Karpas-422 (cell line): ENCODE measurements around the gene GAPDH. TPM values are rescaled to one million over a fixed set of nuclear protein-coding genes. Genes with fewer than 3 reads are reported as not detected.
A peak's percentile ranks its signal among the peaks of the same experiment; 100 is the strongest.
"Not testable (repeated sequence)": the region's sequence is repeated elsewhere in the genome, so short reads cannot be mapped to it uniquely, and the experiment has no call there.

Source experiments
- DNase-seq: peaks from one replicate; pipeline ENCODE4 v3.0.0-alpha.2; 2015
- H2AFZ ChIP-seq: fragments of 200-600 bp; sonication (generic); 2 replicates; pipeline ENCODE4 v1.6.1; 2014; ENCODE audit warnings: antibody characterized with exemption, low read length, mixed read lengths
- H3K27ac ChIP-seq: fragments of 200-600 bp; sonication (generic); 2 replicates; pipeline ENCODE4 v1.5.1; 2014; ENCODE audit warnings: mild to moderate bottlenecking, low read length, moderate library complexity
- H3K27me3 ChIP-seq: fragments of 200-600 bp; sonication (generic); 2 replicates; pipeline ENCODE4 v1.6.1; 2014; ENCODE audit warnings: low read length, mixed read lengths
- H3K36me3 ChIP-seq: fragments of 200-600 bp; sonication (generic); 2 replicates; pipeline ENCODE4 v1.6.1; 2014; ENCODE audit warnings: low read length, mixed read lengths; ENCODE audit not compliant: insufficient read depth
- H3K4me1 ChIP-seq: fragments of 200-600 bp; sonication (generic); 2 replicates; pipeline ENCODE4 v1.6.1; 2014; ENCODE audit warnings: mild to moderate bottlenecking, low read length, mixed read lengths
- H3K4me2 ChIP-seq: fragments of 200-600 bp; sonication (generic); 2 replicates; pipeline ENCODE4 v1.6.1; 2014; ENCODE audit warnings: low read length, low read depth, mild to moderate bottlenecking; ENCODE audit not compliant: poor library complexity, severe bottlenecking
- H3K4me3 ChIP-seq: fragments of 200-600 bp; sonication (generic); 2 replicates; pipeline ENCODE4 v1.5.1; 2014; ENCODE audit warnings: mild to moderate bottlenecking, antibody characterized with exemption, low read length, mixed read lengths
- H3K79me2 ChIP-seq: fragments of 200-600 bp; sonication (generic); 2 replicates; pipeline ENCODE4 v1.6.1; 2014; ENCODE audit warnings: mild to moderate bottlenecking, low read length, mixed read lengths
- H3K9ac ChIP-seq: fragments of 200-600 bp; sonication (generic); 2 replicates; pipeline ENCODE4 v1.6.0; 2014; ENCODE audit warnings: low read length
- H3K9me2 ChIP-seq: fragments of 200-600 bp; sonication (generic), shearing (Covaris generic); replicated peaks from 2 replicates; pipeline ENCODE4 v1.6.0; 2014; ENCODE audit warnings: mild to moderate bottlenecking, low read length, moderate library complexity; ENCODE audit not compliant: insufficient read depth
- H3K9me3 ChIP-seq: fragments of 300-700, 200-600 bp; sonication (generic); 2 replicates; pipeline ENCODE4 v1.6.1; 2014; ENCODE audit warnings: low read length, mixed read lengths
- H4K20me1 ChIP-seq: fragments of 200-600 bp; sonication (generic); 2 replicates; pipeline ENCODE4 v1.6.1; 2014; ENCODE audit warnings: mild to moderate bottlenecking, antibody characterized with exemption, low read length, low read depth; ENCODE audit not compliant: insufficient read depth
- total RNA-seq: library from RNA; depleted of rRNA; stranded (reverse); fragments of >200 nt; shearing (Covaris generic); gene quantifications from 2 replicates; pipeline ENCODE4 v1.2.3, GENCODE V29; 2014; ENCODE audit warnings: low replicate concordance

The GAPDH gene
- total RNA-seq, 1 experiment from 2014 or later: 13,828 TPM

GRCh38 chr12:6556496-6556817, 22.1 kb downstream of the GAPDH start:
- H3K79me2 ChIP-seq: peaks cover 43% of the 10 kb centered on the region
- not testable (repeated sequence) for H3K27ac ChIP-seq, H3K9ac ChIP-seq, H3K9me3 ChIP-seq, H3K4me3 ChIP-seq, H3K27me3 ChIP-seq, H3K9me2 ChIP-seq, DNase-seq, H2AFZ ChIP-seq
- peaks cover 30% of the 10 kb centered on the region for H3K4me1 ChIP-seq
- peak overlapping the region; percentile 95 for H3K4me2 ChIP-seq
- peaks cover 32% of the 10 kb centered on the region for H4K20me1 ChIP-seq
- H3K36me3 ChIP-seq: peaks cover 54% of the 10 kb centered on the region

DNA sequence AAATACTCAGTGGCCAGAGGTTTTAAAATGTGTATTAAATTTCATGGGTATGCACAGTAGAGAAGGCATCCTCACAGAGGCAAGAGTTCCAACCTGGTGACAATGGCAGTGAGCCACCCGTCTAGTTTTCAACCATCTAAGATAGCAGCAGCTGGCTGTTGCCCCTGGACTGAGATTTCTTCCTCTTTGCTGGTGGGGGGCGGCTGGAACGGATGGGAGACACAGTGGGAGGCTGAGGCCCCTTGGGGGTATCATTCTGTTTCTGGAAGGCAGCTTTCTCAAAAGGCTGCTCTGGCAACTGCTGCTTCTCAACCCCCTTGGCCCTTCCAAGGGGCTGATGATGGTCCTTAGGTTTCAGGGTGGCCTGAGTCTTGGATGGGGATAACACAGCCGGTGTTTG, 22.5 kb downstream of the GAPDH start:
- H3K27me3 ChIP-seq: no peaks in the 10 kb centered on the region
- H2AFZ ChIP-seq: no peak overlapping the region
- peaks cover 55% of the 10 kb centered on the region for H3K36me3 ChIP-seq
- H3K4me3 ChIP-seq: no peak overlapping the region
- no peaks in the 10 kb centered on the region for H3K9me2 ChIP-seq
- H3K4me1 ChIP-seq: peaks cover 30% of the 10 kb centered on the region
- H3K79me2 ChIP-seq: peaks cover 39% of the 10 kb centered on the region
- H3K9ac ChIP-seq: no peak overlapping the region
- H3K4me2 ChIP-seq: peak overlapping the region; percentile 95
- no peak overlapping the region; the same call in 1 of the 2 replicates for H3K27ac ChIP-seq
- no peaks in the 10 kb centered on the region for H3K9me3 ChIP-seq
- H4K20me1 ChIP-seq: peaks cover 34% of the 10 kb centered on the region
- DNase-seq: peak; percentile 49

- Histone ChIP-seq H3K4me1 (peaks cover 25% of the 10 kb centered on the region), H4K20me1 (peaks cover 40% of the 10 kb centered on the region), H3K79me2 (peaks cover 36% of the 10 kb centered on the region), H3K36me3 (peaks cover 58% of the 10 kb centered on the region)
- not testable (repeated sequence) for H3K4me3 ChIP-seq, H3K9ac ChIP-seq, H3K27ac ChIP-seq, H3K9me3 ChIP-seq, H3K27me3 ChIP-seq, H2AFZ ChIP-seq, H3K9me2 ChIP-seq, H3K4me2 ChIP-seq
- peak; percentile 89 for DNase-seq
Measured at GRCh38 chr12:6558014-6558760, 23.9 kb downstream of the GAPDH start.

DNA sequence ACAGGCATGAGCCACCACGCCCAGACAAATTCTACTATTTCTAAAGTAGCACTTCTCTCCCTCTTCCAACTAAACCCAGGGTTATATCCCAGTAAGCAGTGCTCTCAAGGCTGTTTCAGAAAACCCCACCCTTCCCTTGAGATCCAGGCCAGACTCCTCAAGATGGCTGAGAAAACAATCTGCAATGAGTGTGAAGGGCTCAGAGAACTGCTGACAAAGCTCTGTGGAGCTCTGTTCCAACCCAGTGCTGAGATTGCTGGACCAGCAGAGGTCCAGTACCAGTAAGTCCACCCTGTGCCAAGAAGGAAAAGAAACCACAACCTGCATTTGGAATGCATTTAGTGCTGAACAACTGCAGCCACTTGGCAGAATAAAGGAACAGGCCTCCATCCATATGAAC, 25.2 kb downstream of the GAPDH start:
- H3K9me3 ChIP-seq: no peaks in the 10 kb centered on the region
- no peak overlapping the region for H3K9ac ChIP-seq
- no peak overlapping the region for H3K4me2 ChIP-seq
- no peak overlapping the region for H3K27ac ChIP-seq
- DNase-seq: no peak
- no peak overlapping the region for H3K4me3 ChIP-seq
- H3K4me1 ChIP-seq: peaks cover 13% of the 10 kb centered on the region
- no peak overlapping the region for H2AFZ ChIP-seq
- peaks cover 29% of the 10 kb centered on the region for H3K79me2 ChIP-seq
- peaks cover 38% of the 10 kb centered on the region for H4K20me1 ChIP-seq
- no peaks in the 10 kb centered on the region for H3K9me2 ChIP-seq
- H3K36me3 ChIP-seq: peaks cover 63% of the 10 kb centered on the region
- H3K27me3 ChIP-seq: no peaks in the 10 kb centered on the region

- Histone ChIP-seq H3K27me3 (no peaks in the 10 kb centered on the region), H3K27ac (no peak overlapping the region), H3K4me2 (no peak overlapping the region), H2AFZ (no peak overlapping the region), H4K20me1 (peaks cover 29% of the 10 kb centered on the region), H3K9me3 (no peaks in the 10 kb centered on the region), H3K9ac (no peak overlapping the region), H3K4me3 (no peak overlapping the region), H3K79me2 (peaks cover 22% of the 10 kb centered on the region), H3K4me1 (peaks cover 8% of the 10 kb centered on the region), H3K36me3 (peaks cover 66% of the 10 kb centered on the region), H3K9me2 (no peaks in the 10 kb centered on the region)
- no peak for DNase-seq
Measured at GRCh38 chr12:6560501-6561205, 26.3 kb downstream of the GAPDH start.

DNA sequence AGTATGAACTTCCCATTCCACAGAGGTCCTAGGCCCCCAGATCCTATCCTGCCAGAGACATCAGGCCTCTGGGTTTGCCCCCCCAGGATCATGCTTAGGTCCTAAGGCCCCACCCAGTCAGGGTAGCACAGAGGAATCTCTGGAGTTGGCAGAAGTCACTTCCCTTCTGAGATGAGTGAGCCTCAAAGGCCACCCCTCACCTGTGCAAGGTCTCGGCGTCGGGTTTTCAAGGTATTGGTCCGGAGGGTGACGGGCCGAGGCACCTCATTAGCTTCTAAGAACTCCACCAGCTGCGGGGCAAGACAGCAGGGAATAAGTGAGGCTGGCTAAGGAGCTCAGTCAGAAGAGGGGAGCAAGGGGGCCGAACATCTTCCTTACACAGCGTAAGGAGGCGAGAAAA, 28.6 kb downstream of the GAPDH start:
- Histone ChIP-seq H3K9ac (no peak overlapping the region), H3K4me3 (no peak overlapping the region), H3K79me2 (peaks cover 42% of the 10 kb centered on the region), H2AFZ (no peak overlapping the region), H3K9me2 (no peaks in the 10 kb centered on the region), H3K9me3 (no peaks in the 10 kb centered on the region), H3K4me2 (no peak overlapping the region), H3K27ac (no peak overlapping the region), H3K36me3 (peaks cover 72% of the 10 kb centered on the region), H3K4me1 (peaks cover 13% of the 10 kb centered on the region), H3K27me3 (no peaks in the 10 kb centered on the region), H4K20me1 (peaks cover 37% of the 10 kb centered on the region)
- DNase-seq: no peak

DNA sequence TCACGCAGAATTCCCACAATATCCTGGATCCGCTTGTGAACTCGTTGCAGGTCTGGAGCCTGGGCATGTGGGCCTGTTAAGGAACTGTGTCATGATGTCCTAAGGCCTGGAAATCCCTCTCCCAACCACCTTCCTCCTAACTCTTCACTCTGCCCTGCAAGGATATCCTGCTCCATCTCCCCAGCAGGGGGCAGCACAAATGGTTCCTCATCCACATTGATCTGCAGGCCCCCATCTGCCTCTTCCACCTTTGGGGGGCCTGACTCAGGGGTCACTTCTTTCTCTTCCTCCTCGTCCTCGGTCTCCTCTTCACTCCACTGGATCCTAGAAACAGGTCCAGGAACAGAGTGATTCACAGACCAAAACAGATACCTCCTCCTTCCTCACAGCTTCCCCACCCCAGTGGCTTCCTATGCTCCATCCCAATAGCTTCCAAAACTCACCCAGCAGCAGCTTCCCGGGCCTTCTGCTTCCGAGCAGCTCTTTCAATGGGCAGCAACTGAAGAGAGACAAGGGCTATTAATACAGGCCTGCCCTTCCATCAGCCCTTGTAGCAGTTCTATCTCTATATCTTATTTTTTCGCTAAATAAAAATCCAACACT, 29.2 kb downstream of the GAPDH start:
- H3K79me2 ChIP-seq: peaks cover 45% of the 10 kb centered on the region
- H3K27me3 ChIP-seq: no peaks in the 10 kb centered on the region
- peaks cover 71% of the 10 kb centered on the region for H3K36me3 ChIP-seq
- H3K9ac ChIP-seq: no peak overlapping the region
- H2AFZ ChIP-seq: no peak overlapping the region
- H3K4me3 ChIP-seq: no peak overlapping the region
- H4K20me1 ChIP-seq: peaks cover 37% of the 10 kb centered on the region
- DNase-seq: peak; percentile 82
- no peaks in the 10 kb centered on the region for H3K9me2 ChIP-seq
- H3K9me3 ChIP-seq: no peaks in the 10 kb centered on the region
- no peak overlapping the region for H3K4me2 ChIP-seq
- peaks cover 14% of the 10 kb centered on the region for H3K4me1 ChIP-seq
- no peak overlapping the region for H3K27ac ChIP-seq

GRCh38 chr12:6567112-6567670, 32.9 kb downstream of the GAPDH start:
- H3K4me3 ChIP-seq: peak overlapping the region; percentile 85
- H3K27me3 ChIP-seq: no peaks in the 10 kb centered on the region
- peak; percentile 73 for DNase-seq
- H3K36me3 ChIP-seq: peaks cover 52% of the 10 kb centered on the region
- peak overlapping the region; percentile 89 for H3K4me2 ChIP-seq
- peak overlapping the region; percentile 87 for H3K27ac ChIP-seq
- peaks cover 38% of the 10 kb centered on the region for H3K4me1 ChIP-seq
- H2AFZ ChIP-seq: no peak overlapping the region
- H3K9ac ChIP-seq: peak overlapping the region; percentile 87
- peaks cover 55% of the 10 kb centered on the region for H3K79me2 ChIP-seq
- peaks cover 25% of the 10 kb centered on the region; the same call in 1 of the 2 replicates for H4K20me1 ChIP-seq
- no peaks in the 10 kb centered on the region for H3K9me2 ChIP-seq
- H3K9me3 ChIP-seq: no peaks in the 10 kb centered on the region
